HCEC 1CT (cell line): ENCODE data around the gene TMEM134.
A peak's percentile ranks its signal among the peaks of the same experiment; 100 is the strongest.
"Not testable (repeated sequence)": the region's sequence is repeated elsewhere in the genome, so short reads cannot be mapped to it uniquely, and the experiment has no call there.

Experiments used
- DNase-seq: peaks from one replicate; pipeline ENCODE4 v3.0.0-alpha.2; 2017

Gene TMEM134, protein sequence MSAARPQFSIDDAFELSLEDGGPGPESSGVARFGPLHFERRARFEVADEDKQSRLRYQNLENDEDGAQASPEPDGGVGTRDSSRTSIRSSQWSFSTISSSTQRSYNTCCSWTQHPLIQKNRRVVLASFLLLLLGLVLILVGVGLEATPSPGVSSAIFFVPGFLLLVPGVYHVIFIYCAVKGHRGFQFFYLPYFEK

DNA sequence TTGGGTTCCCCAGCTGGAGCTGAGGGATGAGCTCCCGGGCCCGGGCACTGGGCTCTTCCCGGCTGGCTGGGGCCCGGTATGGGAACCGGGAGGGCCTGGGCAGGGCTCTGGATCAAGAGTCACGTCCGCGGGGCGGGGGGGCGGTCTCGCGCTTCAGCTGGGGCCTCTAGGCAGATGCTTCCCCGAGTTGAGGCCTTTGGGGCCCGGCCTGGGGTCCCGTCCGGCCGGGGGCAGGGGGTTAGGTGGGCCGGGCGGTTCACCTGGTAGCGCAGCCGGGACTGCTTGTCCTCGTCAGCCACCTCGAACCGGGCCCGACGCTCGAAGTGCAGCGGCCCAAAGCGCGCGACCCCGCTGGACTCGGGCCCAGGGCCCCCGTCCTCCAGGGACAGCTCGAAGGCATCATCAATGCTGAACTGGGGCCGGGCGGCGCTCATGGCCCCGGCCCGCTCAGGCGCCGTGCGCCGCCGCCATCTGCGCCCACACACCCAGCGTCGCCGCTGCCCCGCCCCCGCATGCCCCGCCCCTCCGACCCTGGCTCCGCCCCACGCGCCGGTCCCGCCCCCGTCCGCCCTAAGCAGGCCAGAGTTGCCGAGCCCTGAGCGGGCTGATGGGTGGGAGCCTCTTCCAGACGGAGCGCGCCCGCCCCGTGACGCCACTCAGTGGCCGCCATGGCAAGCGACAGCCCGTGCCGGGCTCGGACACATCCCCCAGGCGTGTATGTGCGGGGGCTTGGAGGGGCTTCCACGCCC, at the start of gene TMEM134:
TMEM134 (minus strand) TSS at position 493 of the 749 bp plus-strand sequence; CDS start at position 434, 59 bp downstream.
- DNase-seq, result peak; percentile 91

- DNase-seq, result no peak
These were observed 48.9 kb upstream of the TMEM134 start for GRCh38 chr11:67517784-67518552.

GRCh38 chr11:67516806-67517205, 47.8 kb upstream of the TMEM134 start:
- DNase-seq, result no peak

DNA sequence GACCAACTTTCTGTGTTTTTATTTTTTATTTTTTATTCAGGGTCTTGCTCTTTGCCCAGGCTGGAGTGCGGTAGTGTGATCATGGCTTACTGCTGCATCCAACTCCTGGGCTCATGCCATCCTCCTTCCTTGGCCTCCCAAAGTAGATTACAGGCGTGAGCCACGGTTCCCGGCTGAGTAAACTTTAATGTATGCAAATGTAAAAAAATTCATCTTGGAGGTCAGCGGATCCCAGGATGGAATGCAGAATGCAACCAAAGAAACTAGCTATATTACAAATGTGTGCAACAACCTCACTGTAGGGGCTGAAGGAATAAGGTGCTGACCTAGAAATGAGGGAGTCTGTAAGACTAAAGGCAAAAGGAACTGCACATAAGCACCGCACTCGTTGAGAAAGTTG, 45.1 kb upstream of the TMEM134 start:
- DNase-seq, result no peak

DNA sequence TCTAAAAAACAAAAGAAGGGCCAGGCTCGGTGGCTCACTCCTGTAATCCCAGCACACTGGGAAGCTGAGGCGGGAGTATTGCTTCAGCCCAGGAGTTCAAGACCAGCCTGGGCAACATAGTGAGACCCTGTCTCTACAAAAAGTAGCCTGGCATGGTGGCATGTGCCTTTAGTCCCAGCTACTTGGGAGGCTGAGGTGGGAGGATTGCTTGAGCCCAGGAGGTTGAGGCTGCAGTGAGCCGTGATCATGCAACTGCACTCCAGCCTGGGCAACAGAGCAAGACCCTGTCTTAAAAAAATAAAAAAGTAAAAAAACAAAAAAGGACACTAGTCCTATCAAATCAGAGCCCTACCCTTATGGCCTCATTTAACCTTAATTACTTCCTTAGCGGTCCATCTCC, 42.5 kb upstream of the TMEM134 start:
- DNase-seq, result not testable (repeated sequence)

DNA sequence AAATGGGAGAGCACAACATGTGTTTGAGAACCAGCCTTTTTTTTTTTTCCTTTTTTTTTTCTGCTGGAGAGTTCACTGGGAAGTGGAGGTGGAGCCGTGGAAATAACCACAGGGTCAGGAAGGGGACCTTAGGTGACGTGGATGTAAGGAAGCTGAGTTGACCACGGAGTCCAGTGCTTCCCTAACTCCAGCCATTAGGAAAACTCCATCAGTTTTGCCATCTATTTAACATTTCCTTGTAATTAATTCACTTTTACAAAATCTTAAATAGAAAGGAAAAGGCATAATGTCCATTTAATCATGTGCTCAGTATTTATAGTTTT, 40.9 kb upstream of the TMEM134 start:
- no peak for DNase-seq

GRCh38 chr11:67508486-67509121, 39.6 kb upstream of the TMEM134 start:
- DNase-seq, result peak; percentile 90

GRCh38 chr11:67507864-67508485, 38.9 kb upstream of the TMEM134 start, which contains the start of gene CDK2AP2:
Gene CDK2AP2, minus strand, starts transcription at chr11:67508162. Its CDS starts 80 bp downstream, at chr11:67508082.
- DNase-seq, result peak; percentile 98

DNA sequence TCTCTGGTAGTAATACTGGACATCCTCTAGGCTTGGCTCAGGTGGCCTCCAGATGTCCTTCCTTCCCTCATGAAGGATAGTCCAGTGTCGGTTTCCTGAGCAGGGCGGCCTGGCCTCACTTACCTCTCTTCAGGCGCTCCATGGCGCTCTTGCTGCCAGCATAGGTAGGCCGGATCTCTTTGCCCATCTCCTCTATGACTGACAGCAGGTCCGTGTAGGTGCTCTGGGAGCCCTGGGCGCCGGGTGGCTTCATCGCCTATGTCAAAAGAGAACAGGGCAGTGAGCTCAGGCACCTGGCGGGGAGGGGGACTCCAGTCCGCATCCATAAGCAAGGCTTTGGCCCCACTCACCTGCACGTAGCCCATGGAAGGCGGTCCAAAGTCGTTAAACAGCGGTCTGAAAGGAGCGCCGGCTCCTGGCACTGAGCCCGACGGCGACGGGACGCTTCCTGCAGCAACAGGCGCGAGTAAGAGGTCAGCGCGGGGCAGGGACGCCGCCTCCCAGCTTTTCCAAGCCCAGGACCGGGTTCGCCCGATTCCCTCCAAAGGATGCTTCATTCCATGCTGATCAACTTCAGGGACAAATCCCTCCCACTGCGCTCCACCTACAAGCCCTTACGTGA, 38.3 kb upstream of the TMEM134 start:
- DNase-seq, result peak; percentile 32

GRCh38 chr11:67506426-67507051, 37.5 kb upstream of the TMEM134 start:
- DNase-seq, result no peak

- DNase-seq, result peak; percentile 86
These were observed 36.8 kb upstream of the TMEM134 start for GRCh38 chr11:67505605-67506396.

DNA sequence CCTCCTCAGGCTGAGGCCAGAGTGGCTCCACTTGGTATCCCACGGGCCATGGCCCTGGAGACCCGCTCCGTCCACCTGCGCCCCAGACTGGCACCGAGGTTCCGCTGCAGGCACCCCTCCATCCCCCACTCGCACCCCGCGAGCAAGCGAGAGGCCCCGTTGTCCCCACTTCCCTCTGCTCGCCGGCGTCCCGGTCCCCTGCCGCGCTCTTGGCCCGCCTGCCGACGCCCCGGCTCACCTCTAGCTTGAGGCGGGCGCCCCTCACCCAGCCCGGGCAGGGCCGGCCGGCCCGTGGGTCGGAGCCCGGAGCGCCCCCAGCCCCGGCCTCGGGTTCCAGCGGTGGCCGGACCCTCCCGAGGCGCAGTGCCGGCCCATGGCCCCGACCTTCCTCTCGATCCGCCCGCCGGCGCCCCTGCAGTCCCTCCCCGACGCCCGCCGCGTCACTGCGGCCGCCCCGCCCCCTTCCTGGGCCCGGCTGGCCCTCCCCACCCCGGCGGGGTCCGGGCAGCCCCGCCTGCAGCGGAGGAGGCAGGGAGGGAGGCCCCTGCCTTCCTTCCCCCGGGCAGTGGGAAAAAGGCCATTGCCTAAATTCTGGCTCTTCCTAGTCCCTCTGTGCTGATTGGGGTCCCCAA, 36.0 kb upstream of the TMEM134 start, which contains the start of gene PITPNM1:
PITPNM1 (minus strand) TSS at position 414 of the 632 bp plus-strand sequence. CDS start 1,183 bp downstream, outside the sequence.
- peak; percentile 42 for DNase-seq

DNA sequence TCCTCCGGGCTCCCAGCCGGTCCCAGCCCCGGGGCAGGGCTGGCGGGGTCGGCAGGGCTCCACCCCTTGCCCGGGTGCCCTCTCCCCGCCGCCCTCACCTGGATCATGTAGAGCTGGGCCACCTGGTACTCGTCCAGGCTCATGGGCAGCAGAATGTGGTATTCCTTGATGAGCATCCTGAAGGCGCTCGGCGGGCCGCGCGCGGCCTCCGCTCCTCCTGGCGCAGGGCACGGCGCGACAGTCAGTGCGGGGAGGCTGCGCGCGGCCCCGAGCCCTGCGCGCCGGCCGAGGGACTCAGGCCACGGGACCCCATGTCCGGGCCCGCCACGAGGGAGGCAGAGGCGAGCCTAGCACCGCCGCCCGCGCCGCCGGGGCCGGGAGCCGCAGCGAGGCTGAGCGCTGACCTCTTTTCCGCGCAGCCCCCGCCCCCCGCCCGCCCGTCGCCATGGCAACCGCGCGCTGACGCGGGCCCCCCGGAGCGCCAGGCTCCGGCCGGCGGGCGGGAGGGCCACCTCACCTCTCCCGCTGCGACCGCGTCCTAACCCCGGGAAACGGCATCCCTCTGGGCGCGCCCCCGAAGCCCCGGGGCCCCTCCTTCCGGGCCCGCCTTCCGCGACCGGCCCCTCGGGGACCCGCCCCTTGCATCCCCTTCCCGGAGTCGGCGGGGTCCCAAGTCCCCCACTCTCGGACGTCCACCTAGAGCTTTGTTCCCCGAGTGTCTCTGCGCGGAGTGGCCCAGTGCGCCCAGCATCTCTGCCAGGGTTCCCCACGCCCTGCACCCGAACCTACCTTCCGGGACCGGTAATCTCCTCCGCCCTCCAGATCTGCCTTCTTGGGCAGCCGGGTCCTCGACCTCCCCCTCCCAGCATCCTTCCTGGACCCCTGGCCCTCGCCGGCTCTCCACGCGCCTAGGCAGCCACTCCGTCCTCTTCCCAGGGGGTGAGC, 35.2 kb upstream of the TMEM134 start:
- no peak for DNase-seq

GRCh38 chr11:67503119-67504004, 34.3 kb upstream of the TMEM134 start:
- no peak for DNase-seq

DNA sequence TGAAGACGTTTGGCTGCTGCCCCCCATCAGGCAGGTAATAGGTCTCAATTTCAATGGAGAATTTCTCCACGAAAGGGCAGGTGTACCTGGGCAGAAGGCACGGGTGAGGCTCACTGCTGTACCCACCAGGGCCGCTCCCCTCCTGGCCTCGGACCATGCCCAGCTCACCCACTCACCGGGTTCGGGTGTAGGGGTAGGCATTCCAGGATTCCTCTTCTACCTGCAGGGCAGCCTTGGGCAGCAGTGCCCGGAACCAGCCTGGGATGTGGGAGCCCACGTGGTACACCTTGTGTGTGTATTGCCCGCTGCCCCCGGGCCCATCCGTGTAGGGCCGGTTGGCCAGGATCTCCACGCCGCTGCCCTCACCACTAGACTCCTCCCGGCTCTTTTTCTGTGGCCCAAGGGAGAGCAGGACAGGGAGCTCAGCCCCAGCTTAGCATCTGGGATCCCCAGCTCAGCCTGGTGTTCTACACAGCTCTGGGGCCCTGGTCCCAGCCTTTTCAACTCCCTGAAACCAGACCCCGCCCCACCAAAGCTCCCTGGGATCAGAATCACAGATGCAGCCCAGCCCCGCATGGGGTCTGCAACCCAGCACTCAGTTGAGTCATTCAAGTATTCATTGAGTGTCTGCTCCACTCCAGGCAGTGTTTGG, 33.4 kb upstream of the TMEM134 start:
- no peak for DNase-seq

GRCh38 chr11:67501854-67502253, 32.8 kb upstream of the TMEM134 start:
- DNase-seq, result no peak
